A549 (cell line): ENCODE results near the gene FGD5. TPM values are rescaled to one million over a fixed set of nuclear protein-coding genes. Genes with fewer than 3 reads are reported as not detected.

ENCODE experiments used
- ATAC-seq, 2 experiments: fragments of 200-7000 bp in 1 of 2; fragments of >200 bp in 1 of 2; cut with Nextera tagmentation in 1 of 2; cut with Tn5 transposase in 1 of 2; 3 replicates each; pipeline versions ENCODE4 v1.8.0 to v1.9.1; 2018 to 2020; ENCODE audit warnings: mild to moderate bottlenecking in 1 of 2, moderate library complexity in 1 of 2
- CTCF ChIA-PET: fragments of 300-600 bp; sonication (Branson Sonifier 250); formaldehyde crosslinking; extraction: SDS; loops from one replicate; lab custom pipeline; 2021; ENCODE audit warnings: antibody characterized with exemption, inconsistent platforms; lab: Yijun Ruan, JAX
- POLR2A ChIA-PET: fragments of 350-600 bp; formaldehyde crosslinking; extraction: SDS; loops from one replicate; lab custom pipeline; 2021; ENCODE audit warnings: antibody characterized with exemption, inconsistent platforms; lab: Yijun Ruan, JAX
- DNase-seq, 2 experiments: peaks; one replicate each; pipeline versions ENCODE4 v3.0.0 to v3.0.0-alpha.2; 2011 to 2016; ENCODE audit warnings: low read depth in 1 of 2, low spot score in 1 of 2
- FAIRE-seq: peaks from 2 replicates; lab custom pipeline; 2011; peaks lifted over from hg19 to GRCh38; lab: Jason Lieb, UNC
- H3K27ac ChIP-seq, 2 experiments: fragments of >200 bp; sonication (Bioruptor Twin); formaldehyde crosslinking; 3 replicates each; pipeline ENCODE4 v1.5.1; 2016 to 2017
- H3K4me1 ChIP-seq: fragments of >200 bp; sonication (Bioruptor Twin); formaldehyde crosslinking; 3 replicates; pipeline ENCODE4 v1.6.1; 2016
- H3K4me2 ChIP-seq: fragments of >200 bp; sonication (Bioruptor Twin); formaldehyde crosslinking; 3 replicates; pipeline ENCODE4 v1.6.1; 2016
- H3K4me3 ChIP-seq: fragments of >200 bp; sonication (Bioruptor Twin); formaldehyde crosslinking; 3 replicates; pipeline ENCODE4 v1.5.1; 2016
- H3K9me3 ChIP-seq: fragments of >200 bp; sonication (Bioruptor Twin); formaldehyde crosslinking; 3 replicates; pipeline ENCODE4 v1.6.1; 2016
- BCL3 ChIP-seq: fragments of >200 bp; sonication (Bioruptor Twin); formaldehyde crosslinking; IDR thresholded peaks from 3 replicates; pipeline ENCODE4 v1.6.1; 2016
- CBX8 ChIP-seq: fragments of 200-600 bp; sonication (generic); IDR thresholded peaks from 2 replicates; pipeline ENCODE4 v1.6.1; 2016
- CEBPB ChIP-seq, 2 experiments: fragments of >200 bp in 1 of 2; sonication (Bioruptor Twin) in 1 of 2; formaldehyde crosslinking in 1 of 2; IDR thresholded peaks; 2 replicates each; pipeline ENCODE4 v1.6.1; 2012 to 2016
- CHD2 ChIP-seq: fragments of 150-350 bp; IDR thresholded peaks from 2 replicates; pipeline ENCODE4 v1.6.1; 2014; ENCODE audit warnings: low read length; ENCODE audit not compliant: partially characterized antibody
- EP300 ChIP-seq, 2 experiments: fragments of >200 bp; sonication (Bioruptor Twin); formaldehyde crosslinking; IDR thresholded peaks; 2 replicates in 1 of 2; 3 replicates in 1 of 2; pipeline ENCODE4 v1.6.1; 2016 to 2017
- FOSL2 ChIP-seq, 2 experiments: fragments of 450-650 bp in 1 of 2; fragments of >200 bp in 1 of 2; sonication (Bioruptor Twin) in 1 of 2; formaldehyde crosslinking; IDR thresholded peaks; 2 replicates each; pipeline versions ENCODE4 v1.5.0 to v1.6.1; 2016 to 2020; ENCODE audit warnings: mild to moderate bottlenecking in 1 of 2, moderate library complexity in 1 of 2
- HDAC2 ChIP-seq: fragments of 200-600 bp; sonication (generic); IDR thresholded peaks from 2 replicates; pipeline ENCODE4 v1.6.1; 2016
- HEYL ChIP-seq: fragments of 250-450 bp; sonication (Bioruptor Pico); IDR thresholded peaks from 2 replicates; pipeline ENCODE4 v1.8.0; 2021; ENCODE audit warnings: mild to moderate bottlenecking, moderate library complexity
- HMGXB4 ChIP-seq: fragments of 250-450 bp; sonication (Bioruptor Pico); IDR thresholded peaks from 2 replicates; pipeline ENCODE4 v1.5.0; 2021; ENCODE audit warnings: mild to moderate bottlenecking, moderate library complexity, borderline replicate concordance
- HOXA7 ChIP-seq: fragments of 250-450 bp; sonication (Bioruptor Pico); IDR thresholded peaks from 2 replicates; pipeline ENCODE4 v1.5.0; 2020; ENCODE audit warnings: mild to moderate bottlenecking, moderate library complexity
- HOXB13 ChIP-seq: fragments of 250-450 bp; sonication (Bioruptor Pico); IDR thresholded peaks from 2 replicates; pipeline ENCODE4 v1.5.0; 2020; ENCODE audit warnings: low read depth, mild to moderate bottlenecking, moderate library complexity
- JUN ChIP-seq, 2 experiments: fragments of >200 bp; sonication (Bioruptor Twin); formaldehyde crosslinking; IDR thresholded peaks; 2 replicates in 1 of 2; 3 replicates in 1 of 2; pipeline ENCODE4 v1.6.1; 2016 to 2017
- MAX ChIP-seq: IDR thresholded peaks from 2 replicates; pipeline ENCODE4 v1.6.1; 2012
- MAZ ChIP-seq: fragments of 150-350 bp; IDR thresholded peaks from 2 replicates; pipeline ENCODE4 v1.6.1; 2014; ENCODE audit warnings: antibody characterized with exemption, low read depth, low read length, borderline replicate concordance
- NPAS2 ChIP-seq: fragments of 250-450 bp; sonication (Bioruptor Pico); IDR thresholded peaks from 2 replicates; pipeline ENCODE4 v1.8.0; 2022; ENCODE audit warnings: mild to moderate bottlenecking, moderate library complexity, borderline replicate concordance
- NR3C1 ChIP-seq: fragments of >200 bp; sonication (Bioruptor Twin); formaldehyde crosslinking; IDR thresholded peaks from 3 replicates; pipeline ENCODE4 v1.6.1; 2017
- PBX3 ChIP-seq: IDR thresholded peaks from 2 replicates; pipeline ENCODE4 v1.6.1; 2012
- POLR2AphosphoS2 ChIP-seq: conservative IDR thresholded peaks from 2 replicates; pipeline ENCODE4 v1.6.1; 2012; ENCODE audit warnings: low read length, improper control_type of control experiment, inconsistent platforms
- REST ChIP-seq: fragments of 200-600 bp; sonication (generic); IDR thresholded peaks from 2 replicates; pipeline ENCODE4 v1.6.1; 2016; ENCODE audit warnings: antibody characterized with exemption, mild to moderate bottlenecking, moderate library complexity
- SREBF2 ChIP-seq: fragments of 450-650 bp; IDR thresholded peaks from 2 replicates; pipeline ENCODE4 v1.6.1; 2014; ENCODE audit warnings: mild to moderate bottlenecking, moderate library complexity
- TFCP2L1 ChIP-seq: fragments of 250-450 bp; sonication (Bioruptor Pico); IDR thresholded peaks from 2 replicates; pipeline ENCODE4 v1.5.0; 2021; ENCODE audit warnings: mild to moderate bottlenecking
- ZC3H11A ChIP-seq: fragments of 450-650 bp; IDR thresholded peaks from 2 replicates; pipeline ENCODE4 v1.6.1; 2014; ENCODE audit warnings: antibody characterized with exemption, mild to moderate bottlenecking
- ZFP36 ChIP-seq: fragments of 450-650 bp; IDR thresholded peaks from 2 replicates; pipeline ENCODE4 v1.6.1; 2014; ENCODE audit warnings: borderline replicate concordance; ENCODE audit not compliant: partially characterized antibody
- ZNF302 ChIP-seq: fragments of 250-450 bp; sonication (Bioruptor Pico); IDR thresholded peaks from 2 replicates; pipeline ENCODE4 v1.9.0; 2021; ENCODE audit warnings: inconsistent platforms, mild to moderate bottlenecking, moderate library complexity
- ZSCAN20 ChIP-seq: fragments of 250-450 bp; sonication (Bioruptor Pico); IDR thresholded peaks from 2 replicates; pipeline ENCODE4 v1.8.0; 2022; ENCODE audit warnings: mild to moderate bottlenecking, moderate library complexity
- WGBS: methylation state at CpG from one replicate; pipeline ENCODE4 v1.1.6; 2017; ENCODE audit errors: missing lambda C conversion rate; 5-methylcytosine and 5-hydroxymethylcytosine counted together
- polyA plus RNA-seq, 4 experiments: library from polyadenylated mRNA; depleted of rRNA in 3 of 4; stranded (reverse); fragments of >200 nt; fragmentation: RNase III in 1 of 4; extraction: RNeasy Plus Mini Kit Qiagen cat#74134 plus additional on column Dnase treatment in 1 of 4; gene quantifications; 2 replicates in 3 of 4; 3 replicates in 1 of 4; pipeline ENCODE4 v1.2.3, GENCODE V29; 2011 to 2017

FGD5 gene
- polyA plus RNA-seq, 2 of the 4 experiments (the other 2 are of a cell fraction) = 0.16 TPM; not detected in 1

- WGBS = 77% methylated on average over 10 of the region's 10 CpGs
- ChIA-PET POLR2A (no interaction called here), CTCF (interaction anchor here (1.0 to 1.7 kb wide), 3 partner anchors 9 to 44 kb away, joined by 3 to 4 read pairs (median 3); no protein-coding TSS in a partner anchor)
Observed at GRCh38 chr3:14880447-14881106, 61.8 kb downstream of the FGD5 start.

GRCh38 chr3:14883226-14883625 is 64.5 kb downstream of the FGD5 start:
- 67% methylated on average over 5 of the region's 5 CpGs for WGBS
- no peak overlapping the region for H3K27ac ChIP-seq
- no peaks in the 10 kb centered on the region for H3K9me3 ChIP-seq
- H3K4me3 ChIP-seq = no peak overlapping the region
- peaks cover 4% of the 10 kb centered on the region; the same call in 1 of the 3 replicates for H3K4me1 ChIP-seq
- ChIA-PET POLR2A (no interaction called here), CTCF (interaction anchor here (0.6 to 2.7 kb wide), 3 partner anchors 8 to 1570 kb away, joined by 3 to 9 read pairs (median 3); no protein-coding TSS in a partner anchor)
- no peak for ATAC-seq
- FAIRE-seq = no peak
- TF ChIP-seq EP300 (IDR thresholded peaks at IDR 0.05) = no peak
- TF ChIP-seq ZFP36 = no peak
- TF ChIP-seq REST = no peak
- no peak for TF ChIP-seq ZC3H11A
- TF ChIP-seq HOXA7 (CRISPR knock-in tag) = no peak
- TF ChIP-seq MAX = no peak
- no peak for TF ChIP-seq HMGXB4 (CRISPR knock-in tag)
- TF ChIP-seq, all 56 proteins: peak for 0
- no peak overlapping the region for H3K4me2 ChIP-seq
- no peak for DNase-seq

More at GRCh38 chr3:14880447-14881106, 61.8 kb downstream of the FGD5 start:
- no peak overlapping the region for H3K4me3 ChIP-seq
- no peak overlapping the region for H3K4me2 ChIP-seq
- no peak for ATAC-seq
- H3K9me3 ChIP-seq = no peaks in the 10 kb centered on the region
- no peak for TF ChIP-seq NR3C1
- no peak for TF ChIP-seq HEYL (CRISPR knock-in tag)
- no peak for TF ChIP-seq CEBPB (IDR thresholded peaks at IDR 0.05)
- no peak for TF ChIP-seq ZSCAN20 (CRISPR knock-in tag)
- TF ChIP-seq HDAC2 = no peak
- no peak for TF ChIP-seq ZNF302 (CRISPR knock-in tag)
- no peak for TF ChIP-seq FOSL2 (IDR thresholded peaks at IDR 0.05)
- no peak for TF ChIP-seq FOSL2 (CRISPR knock-in tag; IDR thresholded peaks at IDR 0.05)
- no peak for TF ChIP-seq JUN (IDR thresholded peaks at IDR 0.05)
- no peak for TF ChIP-seq NPAS2 (CRISPR knock-in tag)
- no peak for TF ChIP-seq POLR2AphosphoS2
- H3K27ac ChIP-seq = no peak overlapping the region
- no peak for FAIRE-seq
- no peak for DNase-seq
- H3K4me1 ChIP-seq = peaks cover 18% of the 10 kb centered on the region

GRCh38 chr3:14884665-14885064 is 65.9 kb downstream of the FGD5 start:
- H3K4me1 ChIP-seq = no peaks in the 10 kb centered on the region
- FAIRE-seq = no peak
- TF ChIP-seq MAZ (no peak), HOXB13 (CRISPR knock-in tag) (no peak), BCL3 (no peak), PBX3 (no peak), CHD2 (no peak), HDAC2 (no peak), CBX8 (no peak), TFCP2L1 (no peak), SREBF2 (no peak)
- no peak overlapping the region for H3K27ac ChIP-seq
- DNase-seq = no peak
- no peak overlapping the region for H3K4me2 ChIP-seq
- no peak overlapping the region for H3K4me3 ChIP-seq
- POLR2A ChIA-PET = no interaction called here
- CTCF ChIA-PET = interaction anchor here (1.3 kb wide), 1 partner anchor 37 kb away, joined by 4 read pairs; no protein-coding TSS in a partner anchor
- no peaks in the 10 kb centered on the region for H3K9me3 ChIP-seq
- WGBS = 74% methylated on average over 11 of the region's 11 CpGs
- ATAC-seq = no peak
